ENCODE results near the gene THSD8.

THSD8 gene

DNA sequence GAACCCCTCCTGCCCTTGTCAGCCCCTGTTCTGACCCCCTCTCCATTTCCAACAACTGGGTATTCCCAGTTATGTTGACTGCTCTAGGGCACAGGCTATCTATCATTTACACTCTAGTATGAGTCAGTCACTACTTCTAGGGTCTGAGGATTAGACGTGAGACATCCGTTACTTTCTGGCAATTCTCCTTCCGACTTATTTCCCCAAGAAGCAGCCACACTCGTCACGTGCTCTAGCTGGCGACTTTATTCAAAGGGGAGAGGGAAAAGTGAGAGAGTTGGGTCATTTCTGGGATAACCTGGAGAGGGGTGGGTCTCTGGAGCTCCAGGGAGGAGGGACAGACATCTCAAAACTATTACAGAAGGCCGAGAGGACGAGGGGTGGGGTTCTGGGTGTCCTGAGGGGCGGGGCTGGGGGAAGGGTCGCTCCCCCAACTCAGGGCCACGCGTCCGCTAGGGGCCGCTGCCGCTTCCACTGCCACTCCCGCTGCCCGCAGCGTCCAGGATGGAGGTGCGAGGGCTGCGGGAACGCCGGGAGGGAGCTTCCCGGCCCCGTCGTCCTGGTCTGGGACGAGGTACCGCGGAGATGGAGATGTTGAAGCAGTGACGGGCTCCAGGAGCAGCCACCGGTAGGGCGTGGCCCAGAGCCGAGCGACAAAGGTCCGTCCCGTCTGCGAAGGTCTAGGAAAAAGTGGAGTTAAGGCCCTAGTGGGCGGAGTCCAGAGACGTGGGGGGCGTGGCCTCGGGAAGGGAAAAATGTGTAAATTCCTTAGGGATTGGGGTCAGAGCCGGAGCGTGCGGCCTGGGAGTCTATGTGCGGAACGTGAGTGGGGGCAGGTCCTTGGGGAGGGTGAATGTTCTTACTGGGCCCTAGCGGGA is 23.6 kb downstream of the THSD8 start (continued):
- TF ChIP-seq ZFHX2 (tag by site-specific recombination; conservative IDR thresholded peaks at IDR 0.05) (no peak), SP3 (tag by site-specific recombination; IDR thresholded peaks at IDR 0.05) (peak; percentile 51; the same call in 1 of the 2 replicates), KLF9 (tag by site-specific recombination; IDR thresholded peaks at IDR 0.05; ENCODE audit: low read depth) (peak; percentile 82)
- TF ChIP-seq, protein P1, sequence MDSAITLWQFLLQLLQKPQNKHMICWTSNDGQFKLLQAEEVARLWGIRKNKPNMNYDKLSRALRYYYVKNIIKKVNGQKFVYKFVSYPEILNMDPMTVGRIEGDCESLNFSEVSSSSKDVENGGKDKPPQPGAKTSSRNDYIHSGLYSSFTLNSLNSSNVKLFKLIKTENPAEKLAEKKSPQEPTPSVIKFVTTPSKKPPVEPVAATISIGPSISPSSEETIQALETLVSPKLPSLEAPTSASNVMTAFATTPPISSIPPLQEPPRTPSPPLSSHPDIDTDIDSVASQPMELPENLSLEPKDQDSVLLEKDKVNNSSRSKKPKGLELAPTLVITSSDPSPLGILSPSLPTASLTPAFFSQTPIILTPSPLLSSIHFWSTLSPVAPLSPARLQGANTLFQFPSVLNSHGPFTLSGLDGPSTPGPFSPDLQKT (IDR thresholded peaks at IDR 0.05; ENCODE audit: borderline replicate concordance, low read depth, low read length): no peak

DNA sequence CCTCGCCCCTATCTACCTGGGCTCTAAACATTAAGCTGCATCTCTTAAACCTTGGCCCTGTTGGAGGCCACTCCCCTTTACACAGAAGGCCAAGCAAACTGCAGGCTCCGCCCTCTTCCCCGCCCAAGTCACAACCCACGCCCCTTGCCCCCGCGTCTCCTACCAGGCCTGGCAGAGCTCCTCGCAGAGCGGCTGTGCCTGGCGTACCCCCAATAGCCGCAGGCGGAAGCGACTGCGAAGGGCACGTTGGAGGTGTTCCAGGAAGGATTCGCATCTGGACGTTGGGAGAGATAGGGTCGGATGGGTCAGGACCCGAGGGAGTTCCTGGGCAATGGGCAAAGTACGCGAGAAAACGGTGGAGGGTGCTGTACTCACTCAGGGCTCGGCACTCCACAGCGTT is 26.6 kb downstream of the THSD8 start:
- CTCF ChIA-PET: interaction anchor here (0.6 to 1.7 kb wide), 5 partner anchors 19 to 1369 kb away, joined by 3 to 7 read pairs (median 4); no protein-coding TSS in a partner anchor
- Histone ChIP-seq H3K36me3 (ENCODE audit: control insufficient read depth in 2 of 2, insufficient read depth in 1 of 2, low read length in 2 of 2) (no peaks in the 10 kb centered on the region), H3K27ac (ENCODE audit: extremely low read depth, low read depth, low read length) (no peak overlapping the region), H3K4me1 (ENCODE audit: control insufficient read depth, insufficient read depth, low read length) (0 out of 2 replicates have a peak, but pooled peaks cover 2% of the 10 kb centered on the region), H3K9me3 (ENCODE audit: control insufficient read depth, insufficient read depth, low read depth, low read length) (no peaks in the 10 kb centered on the region), H3K4me3 (ENCODE audit: low read depth, low read length) (no peak overlapping the region)
- POLR2A ChIA-PET: interaction anchor here (0.6 kb wide), 1 partner anchor 982 kb away, joined by 6 read pairs; no protein-coding TSS in a partner anchor
- TF ChIP-seq, protein P2, sequence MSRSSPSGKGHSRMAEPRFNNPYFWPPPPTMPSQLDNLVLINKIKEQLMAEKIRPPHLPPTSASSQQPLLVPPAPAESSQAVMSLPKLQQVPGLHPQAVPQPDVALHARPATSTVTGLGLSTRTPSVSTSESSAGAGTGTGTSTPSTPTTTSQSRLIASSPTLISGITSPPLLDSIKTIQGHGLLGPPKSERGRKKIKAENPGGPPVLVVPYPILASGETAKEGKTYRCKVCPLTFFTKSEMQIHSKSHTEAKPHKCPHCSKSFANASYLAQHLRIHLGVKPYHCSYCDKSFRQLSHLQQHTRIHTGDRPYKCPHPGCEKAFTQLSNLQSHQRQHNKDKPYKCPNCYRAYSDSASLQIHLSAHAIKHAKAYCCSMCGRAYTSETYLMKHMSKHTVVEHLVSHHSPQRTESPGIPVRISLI (tag by site-specific recombination; IDR thresholded peaks at IDR 0.05): no peak
- TF ChIP-seq SP2 (tag by site-specific recombination; IDR thresholded peaks at IDR 0.05) (peak; percentile 44), ZEB2 (tag by site-specific recombination; IDR thresholded peaks at IDR 0.05) (peak; percentile 18; the same call in 1 of the 2 replicates), ZNF792 (tag by site-specific recombination; IDR thresholded peaks at IDR 0.05) (no peak), ZNF654 (tag by site-specific recombination; IDR thresholded peaks at IDR 0.05; ENCODE audit: low read depth) (no peak), ZNF221 (tag by site-specific recombination; IDR thresholded peaks at IDR 0.05; ENCODE audit: borderline replicate concordance) (no peak), SP3 (tag by site-specific recombination; IDR thresholded peaks at IDR 0.05) (peak; percentile 73), ZFHX2 (tag by site-specific recombination; conservative IDR thresholded peaks at IDR 0.05) (peak; percentile 93), IKZF3 (tag by site-specific recombination; IDR thresholded peaks at IDR 0.05) (no peak), ZNF610 (tag by site-specific recombination; IDR thresholded peaks at IDR 0.05; ENCODE audit: borderline replicate concordance) (peak; percentile 33; the same call in 1 of the 2 replicates), ZNF600 (tag by site-specific recombination; IDR thresholded peaks at IDR 0.05) (peak; percentile 79), RBAK (tag by site-specific recombination; IDR thresholded peaks at IDR 0.05) (no peak), ZNF529 (tag by site-specific recombination; IDR thresholded peaks at IDR 0.05; ENCODE audit: insufficient replicate concordance) (no peak), KLF9 (tag by site-specific recombination; IDR thresholded peaks at IDR 0.05; ENCODE audit: low read depth) (peak; percentile 68; the same call in 1 of the 2 replicates), ZNF184 (tag by site-specific recombination; IDR thresholded peaks at IDR 0.05) (no peak), ZNF544 (tag by site-specific recombination; IDR thresholded peaks at IDR 0.05) (no peak), ZNF266 (tag by site-specific recombination; IDR thresholded peaks at IDR 0.05; ENCODE audit: low read depth) (no peak), ZBTB1 (tag by site-specific recombination; IDR thresholded peaks at IDR 0.05) (no peak), ZNF133 (tag by site-specific recombination; IDR thresholded peaks at IDR 0.05) (no peak), GLIS2 (tag by site-specific recombination; IDR thresholded peaks at IDR 0.05) (0 out of 2 replicates have a peak, but pooled peaks have one; percentile 23)
- TF ChIP-seq, protein P3, sequence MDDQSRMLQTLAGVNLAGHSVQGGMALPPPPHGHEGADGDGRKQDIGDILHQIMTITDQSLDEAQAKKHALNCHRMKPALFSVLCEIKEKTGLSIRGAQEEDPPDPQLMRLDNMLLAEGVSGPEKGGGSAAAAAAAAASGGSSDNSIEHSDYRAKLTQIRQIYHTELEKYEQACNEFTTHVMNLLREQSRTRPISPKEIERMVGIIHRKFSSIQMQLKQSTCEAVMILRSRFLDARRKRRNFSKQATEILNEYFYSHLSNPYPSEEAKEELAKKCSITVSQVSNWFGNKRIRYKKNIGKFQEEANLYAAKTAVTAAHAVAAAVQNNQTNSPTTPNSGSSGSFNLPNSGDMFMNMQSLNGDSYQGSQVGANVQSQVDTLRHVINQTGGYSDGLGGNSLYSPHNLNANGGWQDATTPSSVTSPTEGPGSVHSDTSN (CRISPR knock-in tag; IDR thresholded peaks at IDR 0.05): no peak
- TF ChIP-seq, protein P4, sequence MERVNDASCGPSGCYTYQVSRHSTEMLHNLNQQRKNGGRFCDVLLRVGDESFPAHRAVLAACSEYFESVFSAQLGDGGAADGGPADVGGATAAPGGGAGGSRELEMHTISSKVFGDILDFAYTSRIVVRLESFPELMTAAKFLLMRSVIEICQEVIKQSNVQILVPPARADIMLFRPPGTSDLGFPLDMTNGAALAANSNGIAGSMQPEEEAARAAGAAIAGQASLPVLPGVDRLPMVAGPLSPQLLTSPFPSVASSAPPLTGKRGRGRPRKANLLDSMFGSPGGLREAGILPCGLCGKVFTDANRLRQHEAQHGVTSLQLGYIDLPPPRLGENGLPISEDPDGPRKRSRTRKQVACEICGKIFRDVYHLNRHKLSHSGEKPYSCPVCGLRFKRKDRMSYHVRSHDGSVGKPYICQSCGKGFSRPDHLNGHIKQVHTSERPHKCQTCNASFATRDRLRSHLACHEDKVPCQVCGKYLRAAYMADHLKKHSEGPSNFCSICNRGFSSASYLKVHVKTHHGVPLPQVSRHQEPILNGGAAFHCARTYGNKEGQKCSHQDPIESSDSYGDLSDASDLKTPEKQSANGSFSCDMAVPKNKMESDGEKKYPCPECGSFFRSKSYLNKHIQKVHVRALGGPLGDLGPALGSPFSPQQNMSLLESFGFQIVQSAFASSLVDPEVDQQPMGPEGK (tag by site-specific recombination; IDR thresholded peaks at IDR 0.05): peak; percentile 54
